Stimulated activated CD8-positive, alpha-beta memory T cell treated with anti-CD3 and anti-CD28 coated beads, Interleukin-4, amount 100 ng/mL, for 48 hours (primary cell): ENCODE data around the gene MVB12B.
A peak's percentile ranks its signal among the peaks of the same experiment; 100 is the strongest.

Source experiments
- DNase-seq: peaks from one replicate; pipeline ENCODE4 v3.0.0-alpha.2; 2020

Gene MVB12B

DNA sequence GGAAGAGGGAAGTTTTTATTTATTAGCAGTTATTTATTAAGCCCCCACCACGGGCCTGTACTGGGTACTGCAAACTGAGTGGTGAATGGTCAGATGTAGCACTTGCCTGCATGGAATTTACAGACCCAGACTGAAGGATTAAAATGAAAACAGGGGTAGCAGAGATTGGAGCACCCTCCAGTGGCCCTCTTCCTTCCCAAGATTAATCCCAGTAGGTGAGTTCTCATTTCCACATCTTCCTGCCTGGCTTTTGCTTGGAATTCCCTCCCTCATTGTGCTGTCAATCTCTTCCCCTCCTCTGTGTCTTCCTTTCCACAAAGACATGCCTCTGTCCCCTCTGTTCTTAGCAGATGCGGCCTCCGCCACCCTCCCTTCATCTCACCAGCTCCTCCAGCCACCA is 39.2 kb downstream of the MVB12B start:
- DNase-seq, result no peak

- DNase-seq, result no peak
Observed at GRCh38 chr9:126366366-126367011, 39.9 kb downstream of the MVB12B start.

DNA sequence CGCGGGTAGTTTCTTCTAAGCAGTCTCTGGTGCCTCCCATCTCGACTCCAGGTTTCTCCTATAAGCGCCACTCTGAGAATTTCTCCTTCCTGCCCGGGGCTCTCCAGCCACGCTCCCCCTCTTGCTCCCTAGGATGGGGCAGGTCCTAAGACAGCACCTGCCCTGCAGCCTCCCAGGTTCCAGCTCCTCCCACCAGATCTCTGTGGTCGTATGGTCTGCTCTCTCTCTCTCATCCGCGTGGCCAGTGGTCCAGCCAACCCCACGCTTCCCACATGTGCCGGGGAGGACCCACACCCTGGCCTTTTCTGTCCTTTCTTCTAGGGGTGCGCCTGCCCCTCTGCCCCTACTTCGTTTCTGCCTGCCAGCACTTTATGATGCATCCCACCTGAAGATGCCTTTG is 40.5 kb downstream of the MVB12B start:
- DNase-seq, result no peak

- DNase-seq, result no peak
Observed at GRCh38 chr9:126367616-126368015, 41.0 kb downstream of the MVB12B start.

- no peak for DNase-seq
Observed at GRCh38 chr9:126368020-126368419, 41.4 kb downstream of the MVB12B start.

DNA sequence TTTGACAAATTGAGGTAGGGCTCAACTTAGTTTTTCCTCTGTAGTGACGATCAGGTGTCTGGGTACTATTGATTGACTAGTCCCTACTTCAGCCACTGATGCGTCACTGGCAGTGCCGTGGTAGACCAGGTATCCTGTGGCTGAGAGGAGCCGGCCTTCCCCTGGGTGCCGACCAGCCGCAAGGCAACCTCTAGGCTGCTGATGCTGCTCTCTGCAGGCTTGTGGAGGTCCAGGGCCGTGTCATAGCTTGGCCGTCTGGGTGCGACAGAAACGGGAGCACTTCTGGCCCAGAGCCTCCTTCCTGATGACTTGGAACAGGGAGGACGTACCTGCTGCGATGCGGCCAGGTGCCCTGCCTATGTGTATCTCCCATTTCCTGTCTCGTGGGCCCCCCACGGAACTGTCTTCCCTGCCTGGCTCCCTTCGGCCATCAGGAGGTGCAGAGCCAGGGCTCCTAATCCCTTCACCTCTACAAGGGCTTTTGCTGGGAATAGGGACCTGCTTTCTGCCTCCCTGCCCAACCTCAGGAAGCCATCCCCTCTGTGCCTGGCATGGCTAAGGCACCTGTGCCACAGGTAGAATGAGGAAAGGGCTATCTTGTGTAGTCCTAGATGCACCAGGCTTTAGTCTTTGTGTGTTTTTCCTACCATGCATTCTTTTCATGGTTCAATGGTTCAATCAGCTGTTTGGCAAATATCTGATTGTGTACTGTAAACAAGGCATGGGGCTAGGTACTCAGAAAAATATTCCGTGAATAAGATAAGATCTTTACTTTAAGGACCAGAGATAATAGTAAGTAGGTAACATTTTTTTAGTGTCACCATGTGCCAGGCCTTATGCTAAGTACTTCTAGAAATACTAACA is 44.6 kb downstream of the MVB12B start:
- DNase-seq, result no peak

GRCh38 chr9:126372716-126373115 is 46.1 kb downstream of the MVB12B start:
- no peak for DNase-seq

GRCh38 chr9:126373241-126373640 is 46.6 kb downstream of the MVB12B start:
- DNase-seq, result no peak

GRCh38 chr9:126374366-126374781 is 47.7 kb downstream of the MVB12B start:
- DNase-seq, result no peak

DNA sequence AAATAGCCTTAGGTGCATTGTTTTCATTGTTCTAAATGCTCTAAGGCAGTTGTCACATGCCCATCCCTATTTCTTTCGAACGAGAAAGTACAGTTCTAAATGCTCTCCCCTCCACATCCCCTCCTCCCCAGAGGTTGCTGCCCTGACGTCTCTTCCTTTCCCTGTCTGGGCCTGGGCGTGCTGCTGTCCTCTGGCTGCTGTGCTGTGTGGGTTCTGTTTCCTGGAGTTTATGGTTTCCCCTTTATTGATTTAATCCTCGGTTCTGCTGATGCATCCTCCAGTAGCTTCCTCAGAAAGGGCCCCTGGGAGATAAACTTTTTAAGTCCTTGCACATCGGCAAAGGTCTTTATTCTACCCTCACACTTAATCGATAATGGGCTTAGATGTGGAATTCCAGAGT is 48.8 kb downstream of the MVB12B start:
- no peak for DNase-seq

DNA sequence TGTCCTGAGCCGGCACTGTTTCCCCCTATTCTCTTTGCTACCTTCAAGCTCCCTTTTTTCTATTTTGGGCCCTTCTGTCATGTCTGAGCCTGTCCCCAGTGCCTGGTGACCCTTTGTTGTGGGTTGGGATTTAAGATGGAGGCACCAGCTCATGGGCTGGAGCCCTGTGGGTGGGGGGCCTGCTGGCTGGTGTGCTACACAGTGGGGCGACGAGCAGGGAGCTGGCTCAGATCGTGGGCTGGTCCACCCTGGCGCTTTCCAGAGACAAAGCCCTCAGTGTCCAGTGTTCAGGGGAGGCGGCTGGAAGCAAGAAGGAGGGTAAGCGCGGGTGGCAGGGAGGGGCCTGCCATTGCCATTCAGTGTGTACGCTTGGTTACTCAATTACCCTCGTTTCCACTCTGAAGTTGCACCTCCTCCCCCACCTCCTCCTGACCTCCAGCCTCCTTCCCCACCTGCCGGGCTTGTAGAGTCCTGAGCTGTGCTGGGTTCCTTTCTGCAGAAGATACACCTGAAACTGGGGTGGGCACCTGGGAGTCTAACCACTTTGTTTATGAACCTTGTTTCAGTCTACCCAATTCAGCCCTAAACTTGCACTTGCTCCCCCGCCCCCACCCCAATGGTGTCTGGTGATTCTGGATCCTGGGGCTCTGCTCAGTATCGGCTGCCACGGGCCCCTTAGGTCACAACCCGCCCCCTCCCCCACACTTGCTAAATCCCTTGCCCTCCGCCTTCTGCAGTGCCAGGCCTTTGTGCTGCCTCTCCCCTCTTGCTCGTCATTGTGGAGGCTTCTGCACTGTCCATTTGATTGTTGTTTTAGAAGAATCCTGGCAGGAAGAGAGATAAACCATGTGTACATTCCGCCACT is 49.9 kb downstream of the MVB12B start:
- DNase-seq, result no peak

- DNase-seq, result no peak
Observed at GRCh38 chr9:126377176-126377509, 50.5 kb downstream of the MVB12B start.

DNA sequence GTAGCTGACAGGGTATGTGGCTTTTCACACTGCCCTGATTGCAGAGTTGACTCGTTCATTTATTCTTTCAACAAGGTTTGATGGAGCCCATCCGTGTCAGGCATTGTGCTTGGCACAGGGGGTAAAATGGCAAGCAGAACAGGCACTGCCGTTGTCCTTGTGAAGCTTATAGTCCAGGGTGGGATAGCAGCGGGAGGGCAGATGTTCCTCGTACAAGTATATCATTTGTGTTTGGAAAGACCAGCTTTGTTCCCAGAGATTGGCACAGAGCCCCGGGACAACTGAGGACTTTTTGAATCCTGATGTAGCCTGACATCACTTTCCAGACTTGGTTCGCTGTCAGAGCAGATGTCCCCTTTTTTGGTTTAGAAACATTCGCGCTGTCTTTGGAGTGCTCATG is 50.9 kb downstream of the MVB12B start:
- DNase-seq, result no peak

- DNase-seq, result no peak
Observed at GRCh38 chr9:126378761-126379160, 52.1 kb downstream of the MVB12B start.

- DNase-seq, result peak; percentile 23
Observed at GRCh38 chr9:126379661-126380360, 53.2 kb downstream of the MVB12B start.

DNA sequence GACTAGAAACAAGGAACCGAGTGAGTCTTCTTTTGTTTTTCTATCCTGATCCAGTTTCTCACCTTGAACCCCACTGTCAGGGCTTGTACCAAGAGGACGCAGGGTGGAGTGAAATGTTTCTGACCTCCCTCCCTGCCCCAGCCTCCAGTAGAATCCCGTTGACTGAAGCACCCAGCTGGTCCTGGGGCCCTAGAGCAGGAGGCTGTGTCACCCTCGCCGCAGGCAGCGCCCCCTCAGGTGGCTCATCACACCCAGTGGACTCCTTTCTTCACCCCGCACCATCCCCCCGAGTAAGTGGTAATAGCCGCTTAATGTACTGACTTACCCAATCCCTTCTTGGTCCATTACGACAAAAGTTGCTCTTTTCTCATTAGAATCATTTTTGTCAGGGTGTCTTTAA is 53.8 kb downstream of the MVB12B start:
- peak; percentile 7 for DNase-seq

- DNase-seq, result no peak
Observed at GRCh38 chr9:126381195-126381594, 54.6 kb downstream of the MVB12B start.

- DNase-seq, result no peak
Observed at GRCh38 chr9:126383406-126384046, 56.9 kb downstream of the MVB12B start.

DNA sequence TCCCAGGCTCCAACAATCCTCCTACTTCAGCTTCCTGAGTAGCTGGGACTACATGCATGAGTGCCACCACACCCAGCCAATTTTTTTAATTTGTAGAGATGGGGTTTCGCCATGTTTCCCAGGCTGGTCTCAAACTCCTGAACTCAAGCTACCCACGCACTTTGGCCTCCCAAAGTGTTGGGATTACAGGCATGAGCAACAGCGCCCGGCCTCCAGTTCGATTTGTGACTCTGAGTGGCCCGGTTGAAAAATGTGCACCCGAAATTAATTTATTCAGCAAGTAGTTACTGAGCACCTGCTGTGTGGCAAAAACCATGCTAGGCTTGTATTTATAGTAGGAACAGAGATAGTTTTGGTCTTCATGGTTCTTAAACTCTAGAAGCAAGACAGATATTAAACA is 58.3 kb downstream of the MVB12B start:
- peak; percentile 10 for DNase-seq

GRCh38 chr9:126386088-126386487 is 59.5 kb downstream of the MVB12B start:
- DNase-seq, result no peak

DNA sequence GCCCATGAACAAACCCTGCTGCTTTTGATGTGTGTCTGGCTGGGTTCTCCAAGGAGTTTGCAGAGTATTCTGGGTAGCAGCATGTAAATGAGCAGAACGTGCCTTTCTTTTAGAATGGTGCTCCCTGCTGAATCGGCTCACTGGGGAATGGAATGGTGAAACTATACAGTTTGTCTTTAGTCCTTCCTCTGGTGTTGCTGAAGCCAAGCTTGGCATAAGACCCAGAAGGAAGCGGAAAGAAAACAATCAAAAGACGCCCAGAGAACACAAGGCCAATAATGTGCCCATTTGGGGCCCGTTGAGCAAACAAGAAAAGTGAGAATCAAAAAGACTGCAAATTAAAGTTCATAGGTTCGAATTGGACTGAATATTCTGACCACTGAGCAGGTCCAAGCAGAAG is 60.1 kb downstream of the MVB12B start:
- no peak for DNase-seq

DNA sequence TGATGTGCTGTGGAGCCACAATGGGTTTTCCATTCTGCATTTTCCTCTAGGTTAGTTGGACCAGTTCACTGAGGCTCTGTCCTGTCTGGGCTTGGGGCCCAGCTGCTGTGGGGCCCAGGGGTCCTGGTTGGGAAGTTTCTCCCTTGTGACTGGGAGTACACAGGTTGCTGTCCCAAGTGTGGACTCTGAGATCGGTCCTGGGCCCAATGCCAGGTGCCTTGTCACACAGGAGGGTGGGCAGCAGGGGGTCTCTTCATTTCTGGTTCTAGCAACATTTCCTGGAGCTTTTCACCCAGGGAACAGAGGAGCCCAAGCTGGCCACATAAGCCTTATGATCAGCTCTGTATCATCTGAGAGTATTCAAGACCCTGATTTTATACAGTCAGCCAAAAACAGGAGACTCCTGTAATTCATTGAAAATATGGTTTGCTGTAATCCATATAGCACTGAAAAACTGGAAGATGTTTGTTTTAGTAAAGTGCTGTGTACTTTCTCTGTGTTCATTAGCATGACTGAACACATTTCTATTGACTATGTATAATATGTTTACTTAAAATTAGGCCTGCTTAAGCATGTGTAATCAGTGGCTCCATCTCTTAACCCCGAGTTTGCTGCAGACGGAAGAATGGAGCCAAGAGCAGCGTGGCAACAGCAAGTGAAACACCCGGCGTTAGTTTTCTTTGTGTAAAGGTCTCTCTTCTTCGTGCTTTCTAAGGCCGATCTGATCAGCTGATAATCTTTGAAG is 62.5 kb downstream of the MVB12B start:
- DNase-seq, result no peak
